ENCODE results near the gene SCARF2.

- TF ChIP-seq, protein P1, sequence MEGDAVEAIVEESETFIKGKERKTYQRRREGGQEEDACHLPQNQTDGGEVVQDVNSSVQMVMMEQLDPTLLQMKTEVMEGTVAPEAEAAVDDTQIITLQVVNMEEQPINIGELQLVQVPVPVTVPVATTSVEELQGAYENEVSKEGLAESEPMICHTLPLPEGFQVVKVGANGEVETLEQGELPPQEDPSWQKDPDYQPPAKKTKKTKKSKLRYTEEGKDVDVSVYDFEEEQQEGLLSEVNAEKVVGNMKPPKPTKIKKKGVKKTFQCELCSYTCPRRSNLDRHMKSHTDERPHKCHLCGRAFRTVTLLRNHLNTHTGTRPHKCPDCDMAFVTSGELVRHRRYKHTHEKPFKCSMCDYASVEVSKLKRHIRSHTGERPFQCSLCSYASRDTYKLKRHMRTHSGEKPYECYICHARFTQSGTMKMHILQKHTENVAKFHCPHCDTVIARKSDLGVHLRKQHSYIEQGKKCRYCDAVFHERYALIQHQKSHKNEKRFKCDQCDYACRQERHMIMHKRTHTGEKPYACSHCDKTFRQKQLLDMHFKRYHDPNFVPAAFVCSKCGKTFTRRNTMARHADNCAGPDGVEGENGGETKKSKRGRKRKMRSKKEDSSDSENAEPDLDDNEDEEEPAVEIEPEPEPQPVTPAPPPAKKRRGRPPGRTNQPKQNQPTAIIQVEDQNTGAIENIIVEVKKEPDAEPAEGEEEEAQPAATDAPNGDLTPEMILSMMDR (conservative IDR thresholded peaks at IDR 0.05 in 1 of 2, IDR thresholded peaks at IDR 0.05 in 1 of 2; ENCODE audit: extremely low read depth in 1 of 2, insufficient read depth in 1 of 2, low read depth in 1 of 2, low read length in 2 of 2): no peak
- TF ChIP-seq EZH2 (IDR thresholded peaks at IDR 0.05; ENCODE audit: borderline replicate concordance, low read length): no peak
Observed at GRCh38 chr22:20459152-20459542, 21.5 kb upstream of the SCARF2 start.
